Esophagus squamous epithelium (tissue), 4 donors: ENCODE data around the gene PLA1A.

Source experiments
- CTCF ChIP-seq, 6 experiments: fragments of 450-650 bp in 4 of 6; fragments of 200-600 bp in 2 of 6; sonication (generic) in 2 of 6; IDR thresholded peaks; one replicate each; pipeline ENCODE4 v1.5.1; 2016 to 2019; ENCODE audit warnings: antibody characterized with exemption in 6 of 6, mild to moderate bottlenecking in 4 of 6, moderate library complexity in 4 of 6
- POLR2A ChIP-seq, 4 donors: fragments of 450-650 bp; IDR thresholded peaks; one replicate each; pipeline ENCODE4 v1.6.1; 2017; ENCODE audit warnings: antibody characterized with exemption in 4 of 4, mild to moderate bottlenecking in 4 of 4, moderate library complexity in 3 of 4

GRCh38 chr3:119595639-119596334 is 1.9 kb upstream of the PLA1A start:
- TF ChIP-seq CTCF (IDR thresholded peaks at IDR 0.05) = no peak
- no peak for TF ChIP-seq POLR2A (IDR thresholded peaks at IDR 0.05)
